Erythroblast (primary cell): ENCODE results near the gene CLIC1.

Experiments
- GATA1 ChIP-seq: IDR thresholded peaks from 2 replicates; pipeline ENCODE4 v1.6.1; 2011; ENCODE audit warnings: low read depth, mild to moderate bottlenecking, control low read depth, low read length, moderate library complexity
- POLR2A ChIP-seq: IDR thresholded peaks from 2 replicates; pipeline ENCODE4 v1.6.1; 2011; ENCODE audit warnings: mild to moderate bottlenecking, low read length

- TF ChIP-seq POLR2A (no peak), GATA1 (no peak)
These were observed 29.8 kb upstream of the CLIC1 start for GRCh38 chr6:31765910-31766794.
